ENCODE measurements around the gene CHI3L2. TPM values are rescaled to one million over a fixed set of nuclear protein-coding genes. Genes with fewer than 3 reads are reported as not detected.

Gene CHI3L2
- total and polyA plus RNA-seq, 2 of the 13 experiments (the other 11 are each of a cell fraction or from before 2014, with no cell fraction given) = 0.46 to 1.7 TPM

DNA sequence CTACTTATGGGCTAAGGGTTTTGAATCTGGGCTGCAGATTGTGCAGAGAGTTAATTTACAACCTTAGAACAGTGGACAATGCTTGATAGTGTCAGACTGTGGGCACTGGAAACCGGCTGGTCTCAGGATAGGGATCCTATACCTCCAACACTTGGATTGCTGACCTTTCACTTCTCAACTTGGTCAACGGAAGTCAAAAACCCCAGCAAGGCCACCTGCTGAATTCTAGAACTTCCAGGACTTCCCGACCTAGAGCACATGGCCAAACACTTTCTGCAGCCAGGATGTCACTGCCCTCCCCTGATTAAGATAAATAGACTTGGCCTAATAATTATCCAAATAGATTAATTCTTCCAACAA, 26.7 kb upstream of the CHI3L2 start:
- CTCF ChIA-PET (ENCODE audit: low intra/inter-chr PET ratio, low total read pairs) = no interaction called here
- Histone ChIP-seq H3K4me1 (ENCODE audit: insufficient read depth, low read length) (peaks cover 91% of the 10 kb centered on the region), H3K9ac (ENCODE audit: insufficient read depth, low read depth, low read length) (no peak overlapping the region), H3K36me3 (replicated peaks in 1 of 2; ENCODE audit: control insufficient read depth in 1 of 2, insufficient read depth in 2 of 2, low read length in 2 of 2) (no peaks in the 10 kb centered on the region), H3K9me3 (ENCODE audit: low read length) (no peaks in the 10 kb centered on the region), H2AFZ (ENCODE audit: low read length) (no peak overlapping the region), H3K27me3 (ENCODE audit: control insufficient read depth in 1 of 2, insufficient read depth in 2 of 2, low read length in 2 of 2) (no peaks in the 10 kb centered on the region), H3K79me2 (ENCODE audit: insufficient read depth, low read length) (no peaks in the 10 kb centered on the region), H4K20me1 (ENCODE audit: insufficient read depth, low read length) (no peaks in the 10 kb centered on the region), H3K4me2 (ENCODE audit: low read depth, low read length) (peak overlapping the region; percentile 36), H3K27ac (ENCODE audit: extremely low read length, insufficient read depth, low read length) (no peak overlapping the region), H3K4me3 (replicated peaks in 1 of 3; ENCODE audit: insufficient read depth in 1 of 3, low read depth in 2 of 3, low read length in 3 of 3) (no peak overlapping the region)
- in situ Hi-C loops (cut with HindIII; ENCODE audit: extremely low pct_ligation_motif_present, low pct_unique_long_range_greater_than_20kb) = no loop called here
- WGBS (ENCODE audit: low lambda C conversion rate) = 3% methylated on average over 3 of the region's 3 CpGs
- FAIRE-seq (no peak), DNase-seq (ENCODE audit: low spot score) (no peak), ATAC-seq (peak; percentile 13; the same call in 1 of the 3 replicates)
- TF ChIP-seq, protein P1, sequence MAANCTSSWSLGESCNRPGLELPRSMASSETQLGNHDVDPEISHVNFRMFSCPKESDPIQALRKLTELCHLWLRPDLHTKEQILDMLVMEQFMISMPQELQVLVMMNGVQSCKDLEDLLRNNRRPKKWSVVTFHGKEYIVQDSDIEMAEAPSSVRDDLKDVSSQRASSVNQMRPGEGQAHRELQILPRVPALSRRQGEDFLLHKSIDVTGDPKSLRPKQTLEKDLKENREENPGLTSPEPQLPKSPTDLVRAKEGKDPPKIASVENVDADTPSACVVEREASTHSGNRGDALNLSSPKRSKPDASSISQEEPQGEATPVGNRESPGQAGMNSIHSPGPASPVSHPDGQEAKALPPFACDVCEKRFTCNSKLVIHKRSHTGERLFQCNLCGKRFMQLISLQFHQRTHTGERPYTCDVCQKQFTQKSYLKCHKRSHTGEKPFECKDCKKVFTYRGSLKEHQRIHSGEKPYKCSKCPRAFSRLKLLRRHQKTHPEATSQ (CRISPR knock-in tag; IDR thresholded peaks at IDR 0.05; ENCODE audit: borderline replicate concordance) = no peak
- TF ChIP-seq MAFK (conservative IDR thresholded peaks at IDR 0.05 in 1 of 2, IDR thresholded peaks at IDR 0.05 in 1 of 2; ENCODE audit: low read length in 2 of 2) (peak; percentile 64 to 73), ZNF761 (CRISPR knock-in tag; conservative IDR thresholded peaks at IDR 0.05) (no peak), ZBTB42 (CRISPR knock-in tag; IDR thresholded peaks at IDR 0.05) (0 out of 2 replicates have a peak, but pooled peaks have one; percentile 14), FLYWCH1 (CRISPR knock-in tag; IDR thresholded peaks at IDR 0.05) (no peak), NBN (conservative IDR thresholded peaks at IDR 0.05) (no peak), MAFF (IDR thresholded peaks at IDR 0.05; ENCODE audit: low read depth, low read length) (0 out of 2 replicates have a peak, but pooled peaks have one; percentile 57)
- POLR2A ChIA-PET = no interaction called here
- no TSS peak for BruUV-seq (replicated peaks)
- intact Hi-C loops (cut with micrococcal nuclease; ENCODE audit: unreplicated experiment) = no loop called here

All from HepG2 (cell line).